ENCODE measurements around the gene KIAA0513.
"Not testable (repeated sequence)": the region's sequence is repeated elsewhere in the genome, so short reads cannot be mapped to it uniquely, and the experiment has no call there.

Gene KIAA0513

GRCh38 chr16:85113913-85114312 is 86.3 kb downstream of the KIAA0513 start:
- DNase-seq (ENCODE audit: low spot score) = no peak

- DNase-seq (ENCODE audit: low spot score) = peak; percentile 80
Observed at GRCh38 chr16:85114909-85115567, 87.4 kb downstream of the KIAA0513 start.

- DNase-seq (ENCODE audit: low spot score) = no peak
Observed at GRCh38 chr16:85117418-85117817, 89.8 kb downstream of the KIAA0513 start.

GRCh38 chr16:85120006-85120340 is 92.4 kb downstream of the KIAA0513 start:
- no peak for DNase-seq (ENCODE audit: low spot score)

- not testable (repeated sequence) for DNase-seq (ENCODE audit: low spot score)
Observed at GRCh38 chr16:85123441-85123840, 95.8 kb downstream of the KIAA0513 start.

- DNase-seq (ENCODE audit: low spot score) = no peak
Observed at GRCh38 chr16:85123891-85124635, 96.5 kb downstream of the KIAA0513 start.

GRCh38 chr16:85124636-85125346 is 97.2 kb downstream of the KIAA0513 start:
- no peak for DNase-seq (ENCODE audit: low spot score)

- DNase-seq (ENCODE audit: low spot score) = no peak
Observed at GRCh38 chr16:85125570-85126393, 98.2 kb downstream of the KIAA0513 start.

- DNase-seq (ENCODE audit: low spot score) = no peak
Observed at GRCh38 chr16:85126394-85126704, 98.8 kb downstream of the KIAA0513 start.

- DNase-seq (ENCODE audit: low spot score) = no peak
Observed at GRCh38 chr16:85126705-85127378, 99.2 kb downstream of the KIAA0513 start.

GRCh38 chr16:85127379-85127723 is 99.8 kb downstream of the KIAA0513 start:
- DNase-seq (ENCODE audit: low spot score) = no peak

GRCh38 chr16:85128079-85128837 is 100.7 kb downstream of the KIAA0513 start:
- DNase-seq (ENCODE audit: low spot score) = no peak

- DNase-seq (ENCODE audit: low spot score) = no peak
Observed at GRCh38 chr16:85129876-85130704, 102.5 kb downstream of the KIAA0513 start.

- no peak for DNase-seq (ENCODE audit: low spot score)
Observed at GRCh38 chr16:85130705-85131028, 103.1 kb downstream of the KIAA0513 start.

GRCh38 chr16:85132456-85133289 is 105.1 kb downstream of the KIAA0513 start:
- no peak for DNase-seq (ENCODE audit: low spot score)

- no peak for DNase-seq (ENCODE audit: low spot score)
Observed at GRCh38 chr16:85133290-85133599, 105.7 kb downstream of the KIAA0513 start.

GRCh38 chr16:85134076-85134788 is 106.6 kb downstream of the KIAA0513 start:
- no peak for DNase-seq (ENCODE audit: low spot score)

- no peak for DNase-seq (ENCODE audit: low spot score)
Observed at GRCh38 chr16:85134789-85135142, 107.2 kb downstream of the KIAA0513 start.

GRCh38 chr16:85136213-85136701 is 108.7 kb downstream of the KIAA0513 start:
- DNase-seq (ENCODE audit: low spot score) = no peak

Data from CD4-positive, alpha-beta T cell treated with Interleukin-15 for 4 hours (primary cell).